ENCODE results near the gene NDUFA8. TPM values are rescaled to one million over a fixed set of nuclear protein-coding genes. Genes with fewer than 3 reads are reported as not detected.
A peak's percentile ranks its signal among the peaks of the same experiment; 100 is the strongest.

NDUFA8 gene
- total and polyA plus RNA-seq, 2 donors (not counting 1 experiment from before 2014, with no cell fraction given): 26.6 to 90.2 TPM

- no peaks in the 10 kb centered on the region for H3K9me3 ChIP-seq (ENCODE audit: control insufficient read depth, insufficient read depth, low read depth, low read length)
- H2AFZ ChIP-seq (ENCODE audit: low read length): no peak overlapping the region
- TF ChIP-seq, protein P1, sequence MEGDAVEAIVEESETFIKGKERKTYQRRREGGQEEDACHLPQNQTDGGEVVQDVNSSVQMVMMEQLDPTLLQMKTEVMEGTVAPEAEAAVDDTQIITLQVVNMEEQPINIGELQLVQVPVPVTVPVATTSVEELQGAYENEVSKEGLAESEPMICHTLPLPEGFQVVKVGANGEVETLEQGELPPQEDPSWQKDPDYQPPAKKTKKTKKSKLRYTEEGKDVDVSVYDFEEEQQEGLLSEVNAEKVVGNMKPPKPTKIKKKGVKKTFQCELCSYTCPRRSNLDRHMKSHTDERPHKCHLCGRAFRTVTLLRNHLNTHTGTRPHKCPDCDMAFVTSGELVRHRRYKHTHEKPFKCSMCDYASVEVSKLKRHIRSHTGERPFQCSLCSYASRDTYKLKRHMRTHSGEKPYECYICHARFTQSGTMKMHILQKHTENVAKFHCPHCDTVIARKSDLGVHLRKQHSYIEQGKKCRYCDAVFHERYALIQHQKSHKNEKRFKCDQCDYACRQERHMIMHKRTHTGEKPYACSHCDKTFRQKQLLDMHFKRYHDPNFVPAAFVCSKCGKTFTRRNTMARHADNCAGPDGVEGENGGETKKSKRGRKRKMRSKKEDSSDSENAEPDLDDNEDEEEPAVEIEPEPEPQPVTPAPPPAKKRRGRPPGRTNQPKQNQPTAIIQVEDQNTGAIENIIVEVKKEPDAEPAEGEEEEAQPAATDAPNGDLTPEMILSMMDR (conservative IDR thresholded peaks at IDR 0.05 in 1 of 2, IDR thresholded peaks at IDR 0.05 in 1 of 2; ENCODE audit: low read depth in 1 of 2, low read length in 2 of 2): no peak
- TF ChIP-seq EZH2 (IDR thresholded peaks at IDR 0.05; ENCODE audit: low read length, missing control alignments): no peak
- DNase-seq (ENCODE audit: low read depth in 2 of 2): no peak
- H3K27ac ChIP-seq (ENCODE audit: insufficient read depth, low read length): no peak overlapping the region
- H3K79me2 ChIP-seq (ENCODE audit: control insufficient read depth, insufficient read depth, low read length): no peaks in the 10 kb centered on the region
- no peak overlapping the region for H3K9ac ChIP-seq (ENCODE audit: insufficient read depth, low read length)
- no peak overlapping the region for H3K4me3 ChIP-seq (replicated peaks in 1 of 4; ENCODE audit: control extremely low read depth in 1 of 4, insufficient read depth in 1 of 4, low read depth in 3 of 4, low read length in 4 of 4)
- no peaks in the 10 kb centered on the region for H3K36me3 ChIP-seq (ENCODE audit: control insufficient read depth, insufficient read depth, low read length)
- H4K20me1 ChIP-seq (ENCODE audit: control insufficient read depth, extremely low read depth, insufficient read depth, low read length): no peaks in the 10 kb centered on the region
- peaks cover 10% of the 10 kb centered on the region for H3K4me1 ChIP-seq (ENCODE audit: control insufficient read depth, extremely low read depth, insufficient read depth, low read length)
- H3K27me3 ChIP-seq (ENCODE audit: control insufficient read depth, insufficient read depth, low read length): no peaks in the 10 kb centered on the region
- no peak overlapping the region for H3K4me2 ChIP-seq (ENCODE audit: extremely low read depth, insufficient read depth, low read length)
These were observed 35.1 kb downstream of the NDUFA8 start for GRCh38 chr9:122124528-122124927.

- Histone ChIP-seq H3K9me3 (ENCODE audit: control insufficient read depth, insufficient read depth, low read depth, low read length) (no peaks in the 10 kb centered on the region), H3K79me2 (ENCODE audit: control insufficient read depth, insufficient read depth, low read length) (no peaks in the 10 kb centered on the region), H2AFZ (ENCODE audit: low read length) (no peak overlapping the region), H3K4me2 (ENCODE audit: extremely low read depth, insufficient read depth, low read length) (no peak overlapping the region), H3K4me3 (replicated peaks in 1 of 4; ENCODE audit: control extremely low read depth in 1 of 4, insufficient read depth in 1 of 4, low read depth in 3 of 4, low read length in 4 of 4) (no peak overlapping the region), H3K36me3 (ENCODE audit: control insufficient read depth, insufficient read depth, low read length) (no peaks in the 10 kb centered on the region), H3K27me3 (ENCODE audit: control insufficient read depth, insufficient read depth, low read length) (no peaks in the 10 kb centered on the region), H3K4me1 (ENCODE audit: control insufficient read depth, extremely low read depth, insufficient read depth, low read length) (peaks cover 10% of the 10 kb centered on the region), H3K9ac (ENCODE audit: insufficient read depth, low read length) (no peak overlapping the region), H4K20me1 (ENCODE audit: control insufficient read depth, extremely low read depth, insufficient read depth, low read length) (no peaks in the 10 kb centered on the region), H3K27ac (ENCODE audit: insufficient read depth, low read length) (no peak overlapping the region)
- no peak for DNase-seq (ENCODE audit: low read depth in 2 of 2)
- TF ChIP-seq, protein P1 (conservative IDR thresholded peaks at IDR 0.05 in 1 of 2, IDR thresholded peaks at IDR 0.05 in 1 of 2; ENCODE audit: low read depth in 1 of 2, low read length in 2 of 2): no peak
- no peak for TF ChIP-seq EZH2 (IDR thresholded peaks at IDR 0.05; ENCODE audit: low read length, missing control alignments)
These were observed 35.5 kb downstream of the NDUFA8 start for GRCh38 chr9:122124048-122124447.

GRCh38 chr9:122122903-122123632, 36.5 kb downstream of the NDUFA8 start:
- Histone ChIP-seq H2AFZ (ENCODE audit: low read length) (no peak overlapping the region), H3K27me3 (ENCODE audit: control insufficient read depth, insufficient read depth, low read length) (no peaks in the 10 kb centered on the region), H4K20me1 (ENCODE audit: control insufficient read depth, extremely low read depth, insufficient read depth, low read length) (no peaks in the 10 kb centered on the region), H3K79me2 (ENCODE audit: control insufficient read depth, insufficient read depth, low read length) (no peaks in the 10 kb centered on the region), H3K4me1 (ENCODE audit: control insufficient read depth, extremely low read depth, insufficient read depth, low read length) (peaks cover 10% of the 10 kb centered on the region), H3K9me3 (ENCODE audit: control insufficient read depth, insufficient read depth, low read depth, low read length) (no peaks in the 10 kb centered on the region), H3K4me2 (ENCODE audit: extremely low read depth, insufficient read depth, low read length) (no peak overlapping the region), H3K36me3 (ENCODE audit: control insufficient read depth, insufficient read depth, low read length) (no peaks in the 10 kb centered on the region), H3K27ac (ENCODE audit: insufficient read depth, low read length) (no peak overlapping the region), H3K9ac (ENCODE audit: insufficient read depth, low read length) (no peak overlapping the region), H3K4me3 (replicated peaks in 1 of 4; ENCODE audit: control extremely low read depth in 1 of 4, insufficient read depth in 1 of 4, low read depth in 3 of 4, low read length in 4 of 4) (no peak overlapping the region)
- no peak for TF ChIP-seq EZH2 (IDR thresholded peaks at IDR 0.05; ENCODE audit: low read length, missing control alignments)
- TF ChIP-seq, protein P1 (conservative IDR thresholded peaks at IDR 0.05 in 1 of 2, IDR thresholded peaks at IDR 0.05 in 1 of 2; ENCODE audit: low read depth in 1 of 2, low read length in 2 of 2): peak; percentile 99 to 100
- DNase-seq (ENCODE audit: low read depth in 2 of 2): peak; percentile 39 to 74

All from fibroblast of lung (primary cell).